Activated CD4-positive, CD25-positive, alpha-beta regulatory T cell (primary cell): ENCODE data around the gene IL17RC.

ENCODE experiments used
- DNase-seq, 4 experiments: peaks; one replicate each; lab custom pipeline; 2025; lab: John Stamatoyannopoulos, UW

Gene IL17RC

DNA sequence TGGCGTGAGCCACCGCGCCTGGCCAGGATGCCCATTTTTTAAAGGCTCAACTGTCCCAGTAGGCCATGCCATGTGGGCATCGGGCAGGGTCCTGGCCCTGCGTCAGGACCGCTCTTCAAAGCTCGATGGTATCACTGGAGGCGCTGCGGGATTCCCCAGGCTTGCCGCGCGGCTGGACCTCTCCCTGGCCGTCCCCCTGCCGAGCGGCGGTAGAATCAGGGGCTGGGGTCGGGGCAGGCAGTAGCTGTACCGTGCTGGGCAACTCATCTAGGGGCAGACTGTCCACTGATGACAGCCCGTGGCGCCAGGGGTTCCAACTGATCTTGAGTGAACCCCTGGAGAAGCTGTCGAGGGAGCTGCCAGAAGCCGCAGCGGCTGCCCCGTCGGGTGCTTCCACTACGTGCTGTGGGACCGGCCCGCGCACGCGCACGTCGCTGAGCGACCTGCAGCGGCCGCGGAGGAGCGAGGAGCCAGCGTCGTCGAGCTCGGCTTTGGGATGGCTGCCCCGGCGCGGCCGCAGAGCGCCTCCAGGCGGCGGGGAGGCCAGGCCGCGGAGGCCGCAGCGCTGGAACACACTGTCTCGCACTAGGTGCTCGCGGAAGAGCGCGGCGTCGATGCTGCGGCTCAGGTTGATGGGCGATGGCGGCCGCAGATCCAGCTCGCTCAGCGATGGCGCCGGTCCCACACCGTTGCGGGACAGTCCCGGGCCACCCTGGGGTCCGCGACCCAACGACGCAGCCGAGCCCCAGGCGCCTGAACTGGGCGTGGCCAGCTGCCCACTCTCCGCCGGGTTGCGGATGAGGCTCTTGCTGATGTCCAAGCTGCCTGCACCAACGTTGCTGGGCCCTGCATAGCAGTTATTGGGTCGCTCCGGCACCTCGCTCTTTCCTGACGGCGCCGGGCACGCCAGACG lies 29.5 kb downstream of the IL17RC start:
- DNase-seq: peak; percentile 35 to 70 (median 62)

DNA sequence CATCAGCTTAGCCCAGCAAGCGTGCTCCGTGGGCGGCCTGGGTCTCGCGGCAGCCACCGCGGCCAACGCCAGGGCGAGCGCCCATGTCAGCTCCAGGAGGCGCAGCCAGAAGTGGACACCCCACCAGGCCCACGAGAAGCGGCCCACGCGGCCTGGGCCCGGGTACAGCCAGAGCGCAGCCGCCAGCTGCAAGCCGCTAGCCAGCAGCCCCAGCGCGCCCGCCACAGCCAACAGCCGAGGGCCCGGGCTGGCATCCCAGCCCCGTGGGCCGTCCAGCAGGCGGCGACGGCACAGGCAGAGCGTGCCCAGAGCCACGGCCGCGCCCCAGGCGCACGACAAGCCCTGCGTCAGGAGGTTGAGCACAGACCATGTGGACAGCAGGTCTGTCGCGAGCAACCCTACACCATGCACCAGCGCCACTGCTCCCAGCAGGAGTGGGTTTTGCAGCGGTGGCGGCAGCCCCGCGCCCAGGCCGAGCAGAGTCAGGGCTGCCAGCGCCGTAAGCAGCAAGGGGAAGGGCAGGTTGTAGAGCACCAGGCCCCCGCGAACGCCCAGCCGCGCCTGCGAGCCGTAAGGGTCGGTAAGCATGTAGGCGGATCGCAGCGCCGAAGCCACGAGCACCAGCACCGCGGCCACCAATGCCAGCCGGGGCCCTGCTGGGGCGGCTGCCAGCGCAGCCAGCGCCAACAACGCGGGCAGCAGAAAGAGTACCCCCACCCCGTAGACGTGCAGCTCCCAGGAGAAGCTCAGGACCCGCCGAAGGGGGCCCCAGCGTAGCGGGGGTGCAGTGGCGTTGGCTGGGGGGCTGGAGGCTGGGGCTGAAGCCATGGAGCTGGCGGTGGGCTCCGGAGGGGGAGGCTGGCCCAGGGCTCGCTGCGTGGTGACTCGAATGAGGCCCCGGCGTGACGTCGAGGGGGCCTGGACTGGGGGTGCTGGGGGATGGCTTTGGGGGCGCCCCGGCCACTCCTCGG lies 30.4 kb downstream of the IL17RC start:
- DNase-seq: no peak

DNA sequence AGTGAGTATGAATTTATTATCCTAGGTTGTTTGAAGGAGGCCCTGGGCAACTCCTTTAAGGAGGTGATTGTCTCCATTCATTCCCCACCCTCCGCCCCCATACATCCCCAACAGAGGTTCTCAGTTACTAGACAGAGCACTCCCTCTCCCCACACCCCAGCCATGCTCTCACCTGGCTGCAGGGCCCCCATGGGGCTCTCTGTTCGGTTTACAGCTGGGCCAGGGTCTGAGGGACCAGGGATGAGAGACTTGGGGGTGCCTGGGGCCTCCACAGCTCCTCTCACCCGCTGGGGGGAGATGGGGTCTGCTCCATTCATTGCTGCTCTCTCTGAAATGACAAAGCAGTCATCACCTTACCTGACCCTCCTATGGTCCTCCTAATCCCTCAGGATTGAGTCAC lies 31.7 kb downstream of the IL17RC start:
- no peak for DNase-seq

GRCh38 chr3:9949115-9949514 lies 32.2 kb downstream of the IL17RC start:
- DNase-seq: no peak

DNA sequence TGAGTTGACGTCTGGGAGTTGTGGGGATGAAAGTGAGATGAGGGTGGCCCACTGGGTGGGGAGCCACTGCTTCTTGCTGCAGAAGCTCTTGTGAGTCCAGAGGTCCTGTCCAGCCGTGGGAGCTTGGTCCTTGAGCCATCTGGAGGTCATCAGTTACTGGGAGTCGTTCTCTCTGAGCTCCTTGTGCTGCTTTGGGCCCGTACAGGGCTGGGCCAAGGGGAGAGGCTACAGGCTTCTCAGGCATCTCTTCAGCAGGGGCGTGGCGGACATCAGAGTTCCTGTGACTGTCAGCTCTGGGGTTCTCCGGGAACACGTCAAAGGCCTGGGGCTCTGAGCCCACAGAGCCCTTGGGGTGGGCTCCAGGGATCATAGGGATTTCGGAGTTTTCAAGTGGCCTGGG lies 32.7 kb downstream of the IL17RC start:
- no peak for DNase-seq

GRCh38 chr3:9951126-9951525 lies 34.2 kb downstream of the IL17RC start:
- DNase-seq: no peak

DNA sequence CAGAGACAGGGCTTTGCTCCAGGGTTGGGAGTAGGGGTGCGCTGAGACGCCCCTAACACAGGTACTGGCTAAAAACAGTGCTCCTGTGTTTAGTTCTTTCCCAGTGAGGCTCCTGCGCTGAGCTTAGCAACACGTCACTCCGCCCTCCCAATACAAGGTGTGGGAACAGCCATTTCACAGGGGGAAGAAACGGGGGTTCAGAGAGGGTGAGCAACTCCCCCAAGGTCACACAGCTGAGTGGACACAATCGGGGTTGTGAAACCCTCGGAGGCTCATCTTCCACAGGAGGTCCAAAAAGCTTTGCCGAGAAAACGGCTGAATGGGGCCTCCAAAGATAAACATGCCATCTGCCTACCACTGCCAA lies 34.7 kb downstream of the IL17RC start:
- no peak for DNase-seq

DNA sequence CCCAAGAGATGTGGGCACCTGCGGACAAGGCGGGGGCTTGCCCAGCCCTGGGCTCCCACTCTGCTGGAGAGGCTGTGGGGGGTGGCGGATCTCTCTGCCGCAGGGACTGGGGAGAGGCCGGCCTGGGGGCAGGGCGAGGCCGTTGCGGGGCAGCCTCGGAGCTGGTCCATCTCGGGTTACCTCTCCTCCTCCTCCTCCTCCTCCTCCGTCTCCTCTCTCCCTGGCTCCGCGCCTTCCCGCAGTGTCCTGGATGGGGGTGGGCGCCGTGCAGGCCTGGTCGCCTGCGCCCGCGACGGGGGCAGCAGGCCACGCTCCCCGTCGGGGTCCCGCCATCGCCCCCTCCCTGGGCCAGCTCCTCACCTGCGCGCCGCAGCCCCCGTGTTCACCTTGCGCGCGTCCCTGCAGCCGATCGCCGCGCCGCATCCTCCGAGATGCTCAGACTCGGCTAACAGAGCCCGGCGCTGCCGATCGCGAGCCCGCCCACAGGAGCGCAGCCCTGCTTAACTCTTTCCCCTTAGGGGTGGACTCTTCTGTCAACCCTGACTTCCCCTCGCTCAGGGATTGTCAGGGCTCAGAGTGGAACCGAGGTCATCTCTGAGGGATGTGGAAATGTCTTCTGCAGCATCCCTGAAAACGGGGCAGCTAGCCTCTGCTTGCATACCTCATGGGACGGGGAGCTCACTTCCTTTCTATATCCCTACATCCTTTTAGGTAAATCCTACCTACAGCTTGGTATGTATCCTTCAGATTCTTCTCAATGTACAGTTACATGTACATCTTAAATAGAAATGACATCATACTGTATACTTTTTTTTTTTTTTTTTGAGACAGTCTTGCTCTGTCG lies 35.3 kb downstream of the IL17RC start, which contains the start of gene PRRT3:
PRRT3 (minus strand) TSS at position 447 of the 844 bp plus-strand sequence. CDS start 2,293 bp downstream, outside the sequence.
- peak; percentile 24 to 41 (median 36) for DNase-seq

DNA sequence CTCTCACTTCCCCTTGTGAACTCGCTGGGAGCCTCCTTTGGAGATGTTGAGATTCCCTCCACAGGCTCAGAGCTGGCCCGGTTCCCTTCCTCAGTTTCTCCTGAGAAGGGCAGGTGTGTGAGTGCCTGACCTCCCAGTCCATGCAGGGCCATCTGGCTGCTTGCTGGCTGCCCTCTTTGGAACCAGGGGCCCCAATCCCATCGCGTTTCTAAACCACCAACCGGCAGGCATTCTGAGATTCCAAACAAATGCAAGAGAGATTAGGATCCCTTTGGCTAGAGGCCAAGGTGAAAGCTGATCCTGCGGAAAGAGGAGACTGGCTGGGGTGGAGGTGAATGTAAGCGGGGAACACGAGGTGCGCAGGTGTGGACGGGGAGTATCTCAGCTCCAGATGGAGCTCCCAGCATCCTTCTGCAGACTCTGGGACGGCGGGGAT lies 38.2 kb downstream of the IL17RC start:
- DNase-seq: no peak

GRCh38 chr3:9955611-9956352 lies 38.9 kb downstream of the IL17RC start:
- DNase-seq: no peak

DNA sequence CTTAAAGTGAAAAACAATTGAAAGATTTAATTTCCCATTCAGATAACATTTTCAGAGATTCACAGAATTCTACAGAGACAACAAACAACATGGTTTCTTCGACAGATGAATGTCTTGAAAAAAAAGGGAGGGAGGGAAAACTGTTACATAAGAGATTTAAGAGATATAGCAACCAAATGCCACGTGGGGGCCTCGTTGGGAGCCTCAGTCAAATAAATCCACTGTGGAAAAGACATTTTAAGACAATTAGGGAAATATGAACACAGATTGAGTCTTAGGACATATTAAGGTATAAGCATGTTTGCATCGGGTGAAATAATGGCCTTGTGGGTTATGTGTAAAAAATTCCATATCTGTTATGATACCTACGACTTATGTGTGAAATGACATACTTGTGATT lies 40.3 kb downstream of the IL17RC start:
- no peak for DNase-seq

DNA sequence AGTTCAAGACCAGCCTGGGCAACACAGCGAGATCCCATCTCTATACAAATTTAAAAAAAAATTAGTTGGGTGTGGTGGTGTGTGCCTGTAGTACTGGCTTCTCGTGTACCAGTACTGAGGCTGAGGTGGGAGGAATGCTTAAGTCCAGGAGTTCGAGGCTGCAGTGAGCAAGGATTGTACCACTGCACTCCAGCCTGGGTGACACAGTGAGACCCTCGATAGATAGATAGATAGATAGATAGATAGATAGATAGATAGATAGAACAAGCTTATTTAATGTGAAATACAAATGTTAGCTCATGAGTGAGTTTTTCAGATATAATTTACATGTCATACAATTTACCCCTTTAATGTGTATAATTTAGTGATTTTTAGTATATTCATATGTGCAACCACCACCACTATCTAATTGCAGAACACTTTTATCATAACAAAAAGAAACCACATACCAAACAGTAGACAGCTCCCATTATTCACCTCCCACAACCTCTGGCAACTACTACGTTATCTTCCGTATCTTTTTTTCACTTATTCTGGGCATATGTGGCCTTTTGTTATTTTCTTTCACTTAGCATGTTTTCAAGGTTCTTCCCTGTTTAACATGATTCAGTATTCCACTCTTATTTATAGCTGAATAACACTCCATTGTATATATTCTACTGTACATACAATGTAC lies 48.4 kb downstream of the IL17RC start:
- no peak for DNase-seq

GRCh38 chr3:9966841-9967240 lies 49.9 kb downstream of the IL17RC start:
- DNase-seq: no peak

- no peak for DNase-seq
Measured at GRCh38 chr3:9969632-9970019, 52.7 kb downstream of the IL17RC start.

- no peak for DNase-seq
Measured at GRCh38 chr3:9970020-9970652, 53.2 kb downstream of the IL17RC start.

DNA sequence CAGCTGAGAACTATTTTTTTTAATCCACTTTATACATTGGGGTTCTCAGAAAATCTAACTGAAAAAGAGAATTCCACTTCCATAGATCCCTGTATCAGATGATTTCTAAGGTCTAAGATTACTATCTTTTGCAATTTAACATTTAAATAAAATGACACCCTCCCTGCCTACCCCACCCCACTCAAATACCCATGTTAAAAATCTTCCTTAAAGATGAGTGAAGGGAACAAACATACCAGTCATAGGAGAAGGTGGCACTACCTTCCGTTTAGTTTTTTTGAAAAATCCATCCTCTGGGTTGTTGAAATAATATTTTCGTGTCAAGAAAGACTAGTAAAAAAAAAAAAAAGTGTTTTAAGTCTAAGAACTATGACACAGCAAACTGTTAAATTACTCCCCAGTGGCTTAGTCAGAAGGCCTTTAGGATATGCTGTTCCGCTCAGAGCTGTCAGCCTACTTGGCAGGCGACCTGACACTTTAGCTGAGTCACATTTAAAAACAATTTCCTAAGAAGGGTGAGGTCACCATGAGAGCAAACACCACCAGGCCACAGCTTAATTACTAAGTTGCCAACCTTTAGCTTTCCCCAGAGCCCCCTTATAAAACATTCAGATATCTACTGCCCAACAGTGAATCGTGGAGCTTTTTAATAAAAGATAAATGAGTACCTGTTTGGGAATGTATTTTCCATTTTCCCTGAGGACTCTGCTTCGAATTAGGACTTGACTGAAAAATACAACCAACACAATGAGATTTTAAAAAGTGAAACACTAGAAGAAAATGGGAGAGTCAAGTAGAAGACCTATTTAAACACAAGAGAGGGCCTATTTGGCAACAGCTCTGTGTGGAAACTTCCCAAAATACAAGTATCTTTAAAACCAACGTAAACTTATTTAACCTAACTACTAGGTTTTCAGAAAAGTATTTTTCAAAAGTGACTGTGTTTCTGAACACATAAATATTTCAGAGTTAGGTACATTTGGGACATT lies 60.1 kb downstream of the IL17RC start:
- no peak for DNase-seq

DNA sequence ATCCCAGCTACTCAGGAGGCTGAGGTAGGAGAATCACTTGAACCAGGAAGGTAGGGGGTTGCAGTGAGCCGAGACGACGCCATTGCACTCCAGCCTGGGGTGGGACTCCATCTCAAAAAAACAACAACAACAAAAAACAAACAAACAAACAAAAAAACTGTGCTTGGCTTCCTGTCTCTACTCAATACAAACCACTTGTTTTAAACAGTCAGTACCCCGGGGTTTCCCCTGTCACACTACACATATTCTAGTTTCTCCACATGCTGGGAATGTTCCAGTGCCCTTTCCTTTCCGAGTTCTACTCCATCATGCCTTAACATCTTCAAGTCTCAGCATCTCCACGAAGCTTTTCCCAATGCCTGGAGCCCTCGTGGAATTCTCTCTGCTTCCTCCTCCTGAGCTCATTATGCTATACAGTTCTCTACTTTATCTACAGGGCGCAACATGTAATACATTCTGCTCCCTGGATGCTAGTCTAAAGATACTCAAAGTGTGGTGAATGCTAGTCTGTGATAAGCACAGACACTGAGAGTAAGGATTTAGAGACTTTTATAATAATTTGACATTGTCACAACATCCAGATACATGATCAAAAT lies 61.9 kb downstream of the IL17RC start:
- no peak for DNase-seq

GRCh38 chr3:9980251-9980650 lies 63.4 kb downstream of the IL17RC start:
- DNase-seq: no peak
